K562 (cell line): Measurements from ENCODE around the gene KNCN. TPM values are rescaled to one million over a fixed set of nuclear protein-coding genes. Genes with fewer than 3 reads are reported as not detected.

ENCODE experiments used
- BCOR ChIP-seq: fragments of 450-650 bp; IDR thresholded peaks from 2 replicates; pipeline ENCODE4 v1.6.1; 2016
- FOXK2 ChIP-seq, 2 experiments: fragments of 450-650 bp; IDR thresholded peaks in 1 of 2; conservative IDR thresholded peaks in 1 of 2; 2 replicates each; pipeline ENCODE4 v1.6.1; 2016; ENCODE audit warnings: low read depth in 2 of 2, mild to moderate bottlenecking in 1 of 2
- HCFC1 ChIP-seq: IDR thresholded peaks from 2 replicates; pipeline ENCODE4 v1.6.1; 2012; ENCODE audit warnings: low read depth, low read length, improper control_type of control experiment
- HNRNPUL1 ChIP-seq: fragments of 200-400 bp; formaldehyde crosslinking; IDR thresholded peaks from 2 replicates; pipeline ENCODE4 v1.6.1; 2017; ENCODE audit warnings: low read length
- KDM5B ChIP-seq: fragments of 200-600 bp; sonication (generic); IDR thresholded peaks from 2 replicates; pipeline ENCODE4 v1.6.1; 2012; ENCODE audit warnings: low read depth, mild to moderate bottlenecking, moderate library complexity, low read length, control low read depth, inconsistent platforms; ENCODE audit not compliant: insufficient replicate concordance
- MAFF ChIP-seq: IDR thresholded peaks from 2 replicates; pipeline ENCODE4 v1.6.1; 2012; ENCODE audit warnings: low read length, improper control_type of control experiment
- MYNN ChIP-seq, 2 experiments: sonication (generic); formaldehyde crosslinking in 1 of 2; IDR thresholded peaks; 2 replicates each; pipeline versions ENCODE4 v1.5.0 to v1.6.1; 2016 to 2020; ENCODE audit warnings: antibody characterized with exemption in 1 of 2, missing genetic modification reagents in 1 of 2
- PHB2 ChIP-seq: fragments of 450-650 bp; IDR thresholded peaks from 2 replicates; pipeline ENCODE4 v1.6.1; 2017; ENCODE audit warnings: low read depth
- RBM17 ChIP-seq: fragments of 200-400 bp; formaldehyde crosslinking; IDR thresholded peaks from 2 replicates; pipeline ENCODE4 v1.6.1; 2017; ENCODE audit warnings: low read depth, mild to moderate bottlenecking, low read length, borderline replicate concordance
- RFX7 ChIP-seq: fragments of 250-450 bp; sonication (Bioruptor Pico); IDR thresholded peaks from 2 replicates; pipeline ENCODE4 v1.5.1; 2021; ENCODE audit warnings: mild to moderate bottlenecking
- ZC3H4 ChIP-seq: sonication (generic); formaldehyde crosslinking; IDR thresholded peaks from 2 replicates; pipeline ENCODE4 v1.9.0; 2021; ENCODE audit warnings: missing genetic modification reagents, borderline replicate concordance
- polyA plus RNA-seq, 8 experiments: library from polyadenylated mRNA; depleted of rRNA in 4 of 8; stranded (reverse) in 5 of 8; unstranded in 3 of 8; fragments of >200 nt; fragmentation: Nextera tagmentation in 2 of 8; fragmentation: Illumina TruSeq in 1 of 8; extraction: Ambion mirVana in 2 of 8; extraction: Trizol in 1 of 8; gene quantifications; 2 replicates each; pipeline versions ENCODE4 v1.2.1 to v1.2.3, GENCODE V29; 2011 to 2014; ENCODE audit warnings: inconsistent platforms in 1 of 8, missing spikeins in 1 of 8
- total RNA-seq, 7 experiments: library from RNA; depleted of rRNA in 6 of 7; stranded (reverse); fragments of >200 nt in 6 of 7; fragmentation: Illumina TruSeq in 2 of 7; extraction: Trizol in 2 of 7; gene quantifications; 2 replicates each; pipeline versions ENCODE4 v1.2.1 to v1.2.3, GENCODE V29; 2011 to 2021; ENCODE audit warnings: low replicate concordance in 1 of 7
- TF ChIP-seq, protein P1 (sequence below): fragments of 450-650 bp; IDR thresholded peaks from 2 replicates; pipeline ENCODE4 v1.6.1; 2016; ENCODE audit warnings: low read depth
- TF ChIP-seq, protein P2 (sequence below), 2 experiments: fragments of 150-350 bp in 1 of 2; IDR thresholded peaks; 2 replicates each; pipeline ENCODE4 v1.6.1; 2012 to 2016; ENCODE audit warnings: low read depth in 2 of 2, low read length in 2 of 2, mild to moderate bottlenecking in 1 of 2, moderate library complexity in 1 of 2
- TF ChIP-seq, protein P3 (sequence below): sonication (generic); formaldehyde crosslinking; IDR thresholded peaks from 2 replicates; pipeline ENCODE4 v1.8.1; 2022; ENCODE audit warnings: missing genetic modification reagents

KNCN gene
- total and polyA plus RNA-seq, 9 of the 15 experiments (the other 6 are each of a cell fraction or from before 2014, with no cell fraction given) = not detected

DNA sequence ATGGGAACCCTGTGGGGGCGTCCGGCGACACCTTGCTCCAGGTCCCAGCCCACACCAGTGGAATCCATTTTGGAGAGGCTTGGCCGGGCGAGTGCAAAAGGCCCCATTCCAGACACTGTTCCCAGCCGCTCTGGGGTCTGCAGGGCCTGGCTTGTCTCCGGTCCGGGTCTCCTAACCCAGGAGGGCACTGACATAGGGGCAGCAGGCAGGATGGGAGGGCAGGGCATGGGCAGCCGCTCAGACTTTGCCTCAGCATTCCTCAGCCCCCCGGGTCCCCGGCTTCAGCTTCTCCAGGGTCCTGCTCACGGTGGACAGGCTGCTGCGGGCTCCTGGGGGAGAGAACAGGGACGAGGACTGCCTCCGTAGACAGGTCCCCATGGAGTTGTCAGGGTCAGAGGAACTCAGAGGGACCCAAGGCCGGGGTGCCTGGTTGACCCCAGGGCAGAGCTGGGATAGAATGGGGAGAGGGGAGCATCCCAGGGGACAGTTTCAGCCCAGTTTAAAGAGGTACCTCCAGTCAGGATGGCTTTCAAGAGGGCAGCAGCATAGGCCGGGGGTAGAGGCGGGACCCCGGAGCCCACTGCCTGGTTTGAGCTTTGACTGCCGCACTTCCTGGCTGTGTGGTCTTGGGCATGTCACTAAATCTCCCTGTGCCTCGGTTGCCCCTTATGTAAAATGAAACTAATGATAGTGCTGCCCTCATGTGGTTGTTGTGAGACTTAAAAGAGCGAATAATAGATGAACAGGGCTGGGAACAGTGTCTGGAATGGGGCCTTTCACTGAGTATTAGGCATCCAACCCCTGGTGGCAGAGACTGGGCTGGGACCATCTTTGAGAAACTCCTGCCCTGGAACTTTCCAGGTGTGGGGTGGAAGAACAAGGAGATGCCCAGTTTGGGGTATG is 3.7 kb downstream of the KNCN start (continued):
- TF ChIP-seq, protein P1, sequence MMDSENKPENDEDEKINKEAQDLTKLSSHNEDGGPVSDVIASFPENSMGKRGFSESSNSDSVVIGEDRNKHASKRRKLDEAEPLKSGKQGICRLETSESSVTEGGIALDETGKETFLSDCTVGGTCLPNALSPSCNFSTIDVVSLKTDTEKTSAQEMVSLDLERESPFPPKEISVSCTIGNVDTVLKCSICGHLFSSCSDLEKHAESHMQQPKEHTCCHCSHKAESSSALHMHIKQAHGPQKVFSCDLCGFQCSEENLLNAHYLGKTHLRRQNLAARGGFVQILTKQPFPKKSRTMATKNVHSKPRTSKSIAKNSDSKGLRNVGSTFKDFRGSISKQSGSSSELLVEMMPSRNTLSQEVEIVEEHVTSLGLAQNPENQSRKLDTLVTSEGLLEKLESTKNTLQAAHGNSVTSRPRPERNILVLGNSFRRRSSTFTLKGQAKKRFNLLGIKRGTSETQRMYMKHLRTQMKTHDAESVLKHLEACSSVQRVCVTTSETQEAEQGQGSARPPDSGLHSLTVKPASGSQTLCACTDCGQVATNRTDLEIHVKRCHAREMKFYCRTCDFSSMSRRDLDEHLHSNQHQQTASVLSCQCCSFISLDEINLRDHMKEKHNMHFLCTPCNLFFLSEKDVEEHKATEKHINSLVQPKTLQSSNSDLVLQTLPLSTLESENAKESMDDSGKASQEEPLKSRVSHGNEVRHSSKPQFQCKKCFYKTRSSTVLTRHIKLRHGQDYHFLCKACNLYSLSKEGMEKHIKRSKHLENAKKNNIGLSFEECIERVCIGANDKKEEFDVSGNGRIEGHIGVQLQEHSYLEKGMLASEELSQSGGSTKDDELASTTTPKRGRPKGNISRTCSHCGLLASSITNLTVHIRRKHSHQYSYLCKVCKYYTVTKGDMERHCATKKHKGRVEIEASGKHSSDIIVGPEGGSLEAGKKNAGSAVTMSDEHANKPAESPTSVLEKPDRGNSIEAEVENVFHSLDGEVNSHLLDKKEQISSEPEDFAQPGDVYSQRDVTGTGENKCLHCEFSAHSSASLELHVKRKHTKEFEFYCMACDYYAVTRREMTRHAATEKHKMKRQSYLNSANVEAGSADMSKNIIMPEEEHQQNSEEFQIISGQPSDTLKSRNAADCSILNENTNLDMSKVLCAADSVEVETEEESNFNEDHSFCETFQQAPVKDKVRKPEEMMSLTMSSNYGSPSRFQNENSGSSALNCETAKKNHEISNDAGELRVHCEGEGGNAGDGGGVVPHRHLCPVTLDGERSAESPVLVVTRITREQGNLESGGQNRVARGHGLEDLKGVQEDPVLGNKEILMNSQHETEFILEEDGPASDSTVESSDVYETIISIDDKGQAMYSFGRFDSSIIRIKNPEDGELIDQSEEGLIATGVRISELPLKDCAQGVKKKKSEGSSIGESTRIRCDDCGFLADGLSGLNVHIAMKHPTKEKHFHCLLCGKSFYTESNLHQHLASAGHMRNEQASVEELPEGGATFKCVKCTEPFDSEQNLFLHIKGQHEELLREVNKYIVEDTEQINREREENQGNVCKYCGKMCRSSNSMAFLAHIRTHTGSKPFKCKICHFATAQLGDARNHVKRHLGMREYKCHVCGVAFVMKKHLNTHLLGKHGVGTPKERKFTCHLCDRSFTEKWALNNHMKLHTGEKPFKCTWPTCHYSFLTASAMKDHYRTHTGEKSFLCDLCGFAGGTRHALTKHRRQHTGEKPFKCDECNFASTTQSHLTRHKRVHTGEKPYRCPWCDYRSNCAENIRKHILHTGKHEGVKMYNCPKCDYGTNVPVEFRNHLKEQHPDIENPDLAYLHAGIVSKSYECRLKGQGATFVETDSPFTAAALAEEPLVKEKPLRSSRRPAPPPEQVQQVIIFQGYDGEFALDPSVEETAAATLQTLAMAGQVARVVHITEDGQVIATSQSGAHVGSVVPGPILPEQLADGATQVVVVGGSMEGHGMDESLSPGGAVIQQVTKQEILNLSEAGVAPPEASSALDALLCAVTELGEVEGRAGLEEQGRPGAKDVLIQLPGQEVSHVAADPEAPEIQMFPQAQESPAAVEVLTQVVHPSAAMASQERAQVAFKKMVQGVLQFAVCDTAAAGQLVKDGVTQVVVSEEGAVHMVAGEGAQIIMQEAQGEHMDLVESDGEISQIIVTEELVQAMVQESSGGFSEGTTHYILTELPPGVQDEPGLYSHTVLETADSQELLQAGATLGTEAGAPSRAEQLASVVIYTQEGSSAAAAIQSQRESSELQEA = no peak
- TF ChIP-seq, protein P2, sequence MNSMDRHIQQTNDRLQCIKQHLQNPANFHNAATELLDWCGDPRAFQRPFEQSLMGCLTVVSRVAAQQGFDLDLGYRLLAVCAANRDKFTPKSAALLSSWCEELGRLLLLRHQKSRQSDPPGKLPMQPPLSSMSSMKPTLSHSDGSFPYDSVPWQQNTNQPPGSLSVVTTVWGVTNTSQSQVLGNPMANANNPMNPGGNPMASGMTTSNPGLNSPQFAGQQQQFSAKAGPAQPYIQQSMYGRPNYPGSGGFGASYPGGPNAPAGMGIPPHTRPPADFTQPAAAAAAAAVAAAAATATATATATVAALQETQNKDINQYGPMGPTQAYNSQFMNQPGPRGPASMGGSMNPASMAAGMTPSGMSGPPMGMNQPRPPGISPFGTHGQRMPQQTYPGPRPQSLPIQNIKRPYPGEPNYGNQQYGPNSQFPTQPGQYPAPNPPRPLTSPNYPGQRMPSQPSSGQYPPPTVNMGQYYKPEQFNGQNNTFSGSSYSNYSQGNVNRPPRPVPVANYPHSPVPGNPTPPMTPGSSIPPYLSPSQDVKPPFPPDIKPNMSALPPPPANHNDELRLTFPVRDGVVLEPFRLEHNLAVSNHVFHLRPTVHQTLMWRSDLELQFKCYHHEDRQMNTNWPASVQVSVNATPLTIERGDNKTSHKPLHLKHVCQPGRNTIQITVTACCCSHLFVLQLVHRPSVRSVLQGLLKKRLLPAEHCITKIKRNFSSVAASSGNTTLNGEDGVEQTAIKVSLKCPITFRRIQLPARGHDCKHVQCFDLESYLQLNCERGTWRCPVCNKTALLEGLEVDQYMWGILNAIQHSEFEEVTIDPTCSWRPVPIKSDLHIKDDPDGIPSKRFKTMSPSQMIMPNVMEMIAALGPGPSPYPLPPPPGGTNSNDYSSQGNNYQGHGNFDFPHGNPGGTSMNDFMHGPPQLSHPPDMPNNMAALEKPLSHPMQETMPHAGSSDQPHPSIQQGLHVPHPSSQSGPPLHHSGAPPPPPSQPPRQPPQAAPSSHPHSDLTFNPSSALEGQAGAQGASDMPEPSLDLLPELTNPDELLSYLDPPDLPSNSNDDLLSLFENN (IDR thresholded peaks at IDR 0.05; ENCODE audit: low read depth in 2 of 2, low read length in 2 of 2) = 0 out of 4 replicates have a peak, but pooled peaks of 1 of the 2 experiments have one; percentile 5
- TF ChIP-seq MYNN (IDR thresholded peaks at IDR 0.05) (no peak), MYNN (CRISPR knock-in tag; IDR thresholded peaks at IDR 0.05) (no peak), KDM5B (no peak), RBM17 (no peak), HNRNPUL1 (no peak), PHB2 (no peak), BCOR (peak; percentile 58; the same call in 1 of the 2 replicates), ZC3H4 (CRISPR knock-in tag) (no peak), RFX7 (CRISPR knock-in tag) (no peak), MAFF (no peak), FOXK2 (conservative IDR thresholded peaks at IDR 0.05 in 1 of 2, IDR thresholded peaks at IDR 0.05 in 1 of 2; ENCODE audit: low read depth in 2 of 2) (no peak), HCFC1 (no peak; the same call in 1 of the 2 replicates)
- TF ChIP-seq, protein P3, sequence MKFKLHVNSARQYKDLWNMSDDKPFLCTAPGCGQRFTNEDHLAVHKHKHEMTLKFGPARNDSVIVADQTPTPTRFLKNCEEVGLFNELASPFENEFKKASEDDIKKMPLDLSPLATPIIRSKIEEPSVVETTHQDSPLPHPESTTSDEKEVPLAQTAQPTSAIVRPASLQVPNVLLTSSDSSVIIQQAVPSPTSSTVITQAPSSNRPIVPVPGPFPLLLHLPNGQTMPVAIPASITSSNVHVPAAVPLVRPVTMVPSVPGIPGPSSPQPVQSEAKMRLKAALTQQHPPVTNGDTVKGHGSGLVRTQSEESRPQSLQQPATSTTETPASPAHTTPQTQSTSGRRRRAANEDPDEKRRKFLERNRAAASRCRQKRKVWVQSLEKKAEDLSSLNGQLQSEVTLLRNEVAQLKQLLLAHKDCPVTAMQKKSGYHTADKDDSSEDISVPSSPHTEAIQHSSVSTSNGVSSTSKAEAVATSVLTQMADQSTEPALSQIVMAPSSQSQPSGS (CRISPR knock-in tag) = no peak
